Stimulated activated CD8-positive, alpha-beta memory T cell treated with anti-CD3 and anti-CD28 coated beads, Interleukin-12 subunit alpha, Interleukin-12 subunit beta, amount 100 ng/mL, for 1 hour (primary cell): ENCODE results near the gene CFAP73.

Experiments
- DNase-seq: peaks from one replicate; pipeline ENCODE4 v3.0.0-alpha.2; 2020; ENCODE audit warnings: low read depth

Gene CFAP73

DNA sequence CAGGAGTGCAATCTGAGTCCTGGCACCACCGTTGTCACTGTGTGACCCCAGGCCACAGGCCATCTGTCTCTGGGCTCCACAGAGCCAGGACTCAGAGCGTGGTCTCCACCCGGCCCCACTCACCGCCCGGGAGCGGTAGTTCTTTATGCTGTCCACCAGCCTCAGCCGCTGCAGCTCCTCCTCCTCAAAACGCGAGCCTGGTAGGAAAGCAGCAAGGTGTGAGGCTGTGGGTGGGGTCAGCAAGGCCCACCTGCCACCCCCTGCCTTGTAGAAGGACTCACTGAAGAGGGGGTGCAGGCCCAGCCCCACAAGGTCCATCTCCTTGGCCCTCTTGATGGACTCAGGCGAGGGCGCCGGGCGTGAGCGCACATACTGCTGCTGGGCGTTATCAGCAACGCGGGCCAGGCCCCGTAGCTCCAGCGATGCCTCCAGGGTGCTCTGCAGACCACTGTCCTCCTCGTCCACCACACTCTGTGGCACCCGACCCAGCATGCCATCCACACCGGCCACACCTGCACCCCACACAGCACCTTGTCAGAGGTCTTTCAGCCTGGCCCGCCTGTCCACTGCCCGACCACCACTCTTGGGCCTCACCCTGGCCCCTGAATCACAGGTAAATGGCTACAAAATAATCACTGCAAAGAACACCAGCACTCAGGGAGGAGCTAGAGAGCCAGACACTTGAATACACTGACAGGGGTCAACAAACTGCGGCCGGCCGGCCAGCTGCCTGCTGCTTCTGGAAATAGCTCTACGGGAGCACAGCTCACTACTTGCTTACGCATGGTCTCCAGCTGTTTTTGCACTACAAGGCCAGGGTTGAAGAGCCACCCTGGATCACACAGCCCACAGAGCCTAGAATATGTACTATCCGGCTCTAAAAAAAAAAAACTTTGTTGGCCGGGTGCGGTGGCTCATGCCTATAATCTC, 16.3 kb downstream of the CFAP73 start:
- no peak for DNase-seq

DNA sequence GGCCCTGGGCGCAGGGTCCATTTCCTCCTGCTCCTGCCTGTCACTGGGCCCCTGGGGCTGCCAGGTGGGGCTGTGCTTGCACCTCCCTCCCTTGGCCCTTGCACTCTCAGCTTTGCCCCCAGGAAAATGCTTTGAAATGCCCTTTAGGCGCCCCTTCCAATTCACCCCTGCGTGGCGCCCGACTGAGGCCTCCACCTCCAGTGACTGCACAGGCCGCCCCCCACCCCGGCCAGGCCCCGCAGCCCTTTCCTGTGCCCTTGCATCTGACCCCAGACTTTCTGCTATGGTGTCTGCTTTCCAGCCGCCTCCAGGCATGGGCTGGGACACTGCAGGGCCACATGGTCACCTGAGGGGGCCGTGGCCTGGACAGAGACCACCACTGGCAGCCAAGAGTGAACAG, 18.3 kb downstream of the CFAP73 start:
- DNase-seq: no peak

DNA sequence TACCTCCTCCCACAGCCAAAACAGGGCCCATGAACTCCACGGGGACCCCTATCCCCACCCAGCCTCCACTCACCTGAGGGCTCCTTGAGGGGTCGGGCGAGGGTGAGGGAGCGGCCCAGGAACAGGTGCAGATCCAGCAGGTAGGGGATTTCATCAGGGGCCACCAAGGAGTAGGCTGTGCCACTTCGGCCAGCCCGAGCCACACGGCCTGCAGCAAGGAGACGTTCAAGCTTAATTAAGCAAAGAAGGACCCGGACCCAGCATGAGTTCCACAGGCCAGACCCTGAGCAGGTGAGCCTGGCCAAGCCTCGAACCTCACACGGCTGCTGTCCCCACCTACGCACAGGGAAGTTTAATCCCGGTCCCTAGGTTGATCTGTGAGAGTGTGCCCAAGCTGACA, 20.2 kb downstream of the CFAP73 start:
- no peak for DNase-seq

DNA sequence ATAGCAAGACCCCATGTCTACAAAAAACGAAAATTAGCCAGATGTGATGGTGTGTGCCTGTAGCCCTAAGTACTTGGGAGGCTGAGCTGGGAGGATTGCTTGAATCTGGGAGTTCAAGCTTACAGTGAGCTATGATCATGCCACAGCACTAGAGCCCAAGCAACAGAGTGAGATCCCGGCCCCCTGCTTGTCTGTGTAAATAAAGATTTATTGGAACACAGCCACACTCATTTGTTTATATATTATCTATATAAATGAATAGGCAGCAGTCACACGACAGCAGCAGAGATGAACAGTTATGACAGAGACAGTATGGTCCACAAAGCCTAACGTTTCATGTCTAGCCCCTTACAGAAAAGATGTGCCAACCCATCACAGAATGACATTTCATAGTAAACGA, 20.9 kb downstream of the CFAP73 start:
- DNase-seq: no peak

DNA sequence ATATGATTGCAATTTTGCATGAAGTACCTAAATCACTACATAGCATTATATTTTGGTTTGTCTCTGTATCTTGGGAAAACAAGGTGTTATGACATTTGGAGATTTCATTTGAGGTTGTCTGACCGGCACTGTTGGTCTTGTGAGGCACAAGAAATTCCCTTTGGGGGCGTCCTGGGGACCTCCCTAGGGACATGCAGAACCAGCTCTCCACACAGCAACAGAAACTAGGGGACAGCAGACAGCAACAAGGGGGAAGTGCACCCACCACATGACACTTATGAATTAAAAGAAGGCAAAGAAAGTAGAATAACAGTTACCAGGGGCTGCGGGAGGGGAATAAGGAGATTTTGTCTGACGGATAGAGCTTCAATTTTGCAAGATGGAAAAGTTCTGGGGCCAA, 21.4 kb downstream of the CFAP73 start:
- no peak for DNase-seq

DNA sequence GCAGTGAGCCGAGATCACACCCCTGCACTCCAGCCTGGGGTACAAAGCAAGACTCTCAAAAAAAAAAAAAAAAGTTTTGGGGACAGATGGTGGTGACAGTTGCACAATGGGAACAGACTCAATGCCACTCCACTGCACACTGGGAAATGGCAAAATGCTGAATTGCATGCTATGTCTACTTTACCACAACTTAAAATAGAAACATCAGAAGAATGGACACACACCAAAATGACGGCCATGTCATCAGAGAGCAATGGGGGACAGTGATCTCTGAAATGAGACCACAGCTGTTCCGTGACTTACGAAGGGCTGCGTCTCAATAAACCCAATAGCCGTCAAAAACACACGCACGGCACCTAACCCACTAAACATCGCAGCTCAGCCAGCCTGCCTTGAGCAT, 22.0 kb downstream of the CFAP73 start:
- DNase-seq: no peak

DNA sequence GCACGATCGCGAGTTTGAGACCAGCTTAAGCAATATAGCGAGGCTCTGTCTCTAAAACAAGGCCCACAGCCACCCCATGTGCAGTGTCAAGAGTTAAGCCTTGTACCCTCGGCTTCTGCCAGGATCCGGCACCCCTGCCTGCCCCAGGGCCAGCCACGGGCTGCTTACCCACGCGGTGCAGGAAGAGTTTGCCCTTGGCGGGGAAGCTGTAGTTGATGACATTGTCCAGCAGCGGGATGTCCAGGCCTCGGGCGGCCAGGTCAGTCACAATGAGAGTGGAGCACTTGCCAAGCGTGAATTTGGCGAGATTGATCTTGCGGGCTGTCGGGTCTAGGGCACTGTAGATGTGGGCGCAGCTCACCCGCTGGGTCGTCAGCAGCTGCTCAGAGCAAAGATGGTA, 22.7 kb downstream of the CFAP73 start:
- no peak for DNase-seq

DNA sequence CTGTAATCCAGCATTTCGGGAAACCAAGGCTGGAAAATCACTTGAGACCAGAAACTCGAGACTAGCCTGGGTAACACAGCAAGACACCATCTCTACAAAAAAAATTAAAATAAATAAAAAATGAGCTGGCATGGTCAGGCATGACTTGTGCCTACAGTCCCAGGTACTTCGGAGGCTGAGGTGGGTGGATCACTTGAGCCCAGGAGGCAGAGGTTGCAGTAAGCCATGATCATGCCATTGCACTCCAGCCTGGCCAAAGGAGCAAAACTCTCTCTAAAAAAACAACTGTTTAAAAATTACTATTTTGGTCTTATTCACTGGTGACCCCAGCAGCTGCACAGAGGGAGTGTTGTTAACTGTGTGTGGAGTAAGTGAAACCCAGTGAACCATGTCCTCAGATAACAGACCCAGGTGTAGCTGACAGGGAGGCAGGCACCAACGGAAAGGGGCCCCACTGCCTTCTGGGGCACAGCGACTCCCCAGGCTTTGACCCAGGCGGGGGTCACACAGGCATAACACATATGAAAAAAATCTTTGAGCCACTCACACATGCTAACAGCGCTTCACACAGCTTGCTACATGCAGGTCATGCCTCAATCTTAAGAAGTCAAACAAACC, 23.7 kb downstream of the CFAP73 start:
- DNase-seq: no peak

DNA sequence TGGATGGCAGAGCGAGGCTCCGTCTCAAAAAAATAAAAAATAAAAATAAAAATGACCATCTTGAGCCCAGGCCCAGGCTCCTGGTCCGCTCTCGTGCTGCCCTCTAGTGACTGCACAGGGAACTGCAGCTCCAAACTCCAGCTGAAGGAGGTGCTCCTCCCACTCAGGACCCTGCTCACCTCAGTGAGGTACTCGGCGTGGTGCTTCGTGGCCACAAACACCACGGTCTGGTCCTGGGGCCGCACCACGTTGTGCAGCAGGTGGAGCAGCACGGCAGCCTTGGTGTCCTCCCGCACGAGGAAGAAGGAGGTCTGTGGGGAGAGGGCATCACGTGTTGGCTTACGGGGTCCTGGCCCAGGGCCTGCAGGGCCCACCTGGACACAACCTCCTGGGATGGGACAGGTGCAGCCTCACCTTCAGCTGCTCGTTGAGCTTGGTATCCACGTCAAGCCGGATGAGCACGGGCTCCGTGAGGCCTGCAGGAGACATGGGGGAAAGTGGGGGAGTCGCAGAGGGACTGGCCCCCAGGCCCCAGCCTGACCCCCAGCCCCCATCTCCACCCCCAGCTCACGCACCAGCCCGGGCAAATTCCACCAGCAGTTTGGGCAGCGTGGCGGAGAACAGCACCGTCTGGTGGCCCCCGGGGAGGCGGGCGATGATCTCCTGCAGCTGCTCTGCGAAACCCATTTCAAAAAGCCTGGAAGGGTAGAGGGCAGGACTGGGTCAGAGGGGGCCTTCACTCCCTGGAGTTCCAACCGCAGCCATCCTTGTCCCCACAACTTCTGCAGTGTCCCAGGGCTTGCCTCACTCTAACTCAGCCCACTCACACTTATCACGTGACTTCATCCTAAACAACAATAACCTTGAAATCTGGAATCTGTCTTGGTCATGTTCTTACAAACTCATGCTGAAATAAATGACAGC, 25.2 kb downstream of the CFAP73 start:
- DNase-seq: peak; percentile 58

DNA sequence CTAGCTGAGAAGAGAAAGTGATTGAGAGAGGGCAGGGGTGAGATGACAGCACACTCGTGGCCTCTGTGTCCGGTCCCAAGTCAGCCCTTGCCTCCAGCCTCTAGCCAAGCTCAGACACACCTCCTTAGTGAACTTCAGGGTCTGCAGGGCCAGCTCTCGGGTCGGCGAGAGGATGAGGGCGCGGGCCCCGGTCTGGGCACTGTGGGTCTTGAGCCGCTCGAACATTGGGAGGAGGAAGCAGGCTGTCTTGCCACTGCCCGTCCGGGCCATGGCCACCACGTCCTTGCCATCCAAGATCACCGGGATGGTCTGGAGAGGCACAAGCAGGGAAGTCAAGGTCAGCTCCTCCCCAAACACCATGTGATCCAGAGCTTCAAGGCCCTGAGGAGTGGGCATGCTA, 29.5 kb downstream of the CFAP73 start:
- DNase-seq: no peak

DNA sequence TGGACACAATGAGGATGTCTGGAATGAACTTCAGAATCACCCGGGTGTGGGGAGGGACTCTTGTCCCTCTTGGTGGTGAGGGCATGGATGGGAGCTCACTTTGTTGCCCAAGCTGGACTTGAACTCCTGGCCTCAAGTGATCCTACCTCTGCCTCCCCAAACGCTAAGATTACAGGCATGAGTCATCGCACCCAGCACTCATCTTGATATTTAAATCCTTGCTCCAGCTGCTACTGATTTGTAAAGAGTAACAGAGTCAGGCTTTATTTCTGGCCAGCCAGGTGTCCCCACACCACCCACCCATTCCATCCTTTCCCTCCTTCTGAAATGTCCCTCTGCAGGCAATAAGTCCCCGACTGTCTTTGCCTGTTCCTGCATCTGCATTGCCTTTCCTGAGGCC, 30.8 kb downstream of the CFAP73 start:
- no peak for DNase-seq

DNA sequence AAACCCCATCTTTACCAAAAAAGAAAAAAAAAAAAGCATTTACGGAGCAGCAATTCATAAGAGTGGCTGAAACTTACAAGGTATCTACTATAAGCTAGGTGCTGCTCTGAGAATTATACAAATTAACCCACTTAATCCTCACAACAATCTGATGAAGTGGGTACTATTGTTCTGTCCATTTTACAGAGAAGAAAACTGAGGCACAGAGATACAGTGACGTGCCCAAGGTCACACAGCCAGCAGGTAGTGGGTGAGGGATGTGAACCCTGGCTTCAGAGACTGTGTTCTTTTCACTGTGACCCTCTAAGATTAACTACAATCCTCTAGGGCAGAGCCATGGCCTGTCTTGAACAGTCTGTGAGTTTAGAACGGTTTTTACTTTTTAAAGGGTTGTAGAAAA, 32.5 kb downstream of the CFAP73 start:
- no peak for DNase-seq

DNA sequence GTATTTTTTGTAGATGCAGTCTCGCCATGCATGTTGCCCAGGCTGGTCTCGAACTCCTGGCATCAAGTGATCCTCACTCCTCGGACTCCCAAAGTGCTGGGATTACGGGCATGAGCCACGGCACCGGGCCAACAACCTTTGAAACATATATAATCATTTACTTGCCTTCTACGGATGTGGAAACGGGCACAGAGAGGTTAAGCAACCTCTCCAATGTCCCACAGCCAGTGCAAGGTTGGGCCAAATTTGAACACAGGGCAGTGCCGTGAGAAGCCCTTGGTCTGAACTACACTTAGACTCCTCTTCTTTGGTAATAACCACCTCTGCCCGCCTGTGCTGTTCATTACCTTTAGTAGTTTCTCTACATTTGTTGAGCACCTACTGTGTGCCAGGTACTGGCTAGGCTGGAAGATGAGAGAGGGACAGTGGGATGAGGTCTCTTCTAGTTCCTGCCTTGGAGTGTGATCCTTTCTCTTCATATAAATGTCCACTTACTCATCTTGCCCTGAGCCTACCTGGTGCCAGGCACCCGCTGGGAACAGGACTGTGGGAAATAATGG, 33.6 kb downstream of the CFAP73 start:
- no peak for DNase-seq

DNA sequence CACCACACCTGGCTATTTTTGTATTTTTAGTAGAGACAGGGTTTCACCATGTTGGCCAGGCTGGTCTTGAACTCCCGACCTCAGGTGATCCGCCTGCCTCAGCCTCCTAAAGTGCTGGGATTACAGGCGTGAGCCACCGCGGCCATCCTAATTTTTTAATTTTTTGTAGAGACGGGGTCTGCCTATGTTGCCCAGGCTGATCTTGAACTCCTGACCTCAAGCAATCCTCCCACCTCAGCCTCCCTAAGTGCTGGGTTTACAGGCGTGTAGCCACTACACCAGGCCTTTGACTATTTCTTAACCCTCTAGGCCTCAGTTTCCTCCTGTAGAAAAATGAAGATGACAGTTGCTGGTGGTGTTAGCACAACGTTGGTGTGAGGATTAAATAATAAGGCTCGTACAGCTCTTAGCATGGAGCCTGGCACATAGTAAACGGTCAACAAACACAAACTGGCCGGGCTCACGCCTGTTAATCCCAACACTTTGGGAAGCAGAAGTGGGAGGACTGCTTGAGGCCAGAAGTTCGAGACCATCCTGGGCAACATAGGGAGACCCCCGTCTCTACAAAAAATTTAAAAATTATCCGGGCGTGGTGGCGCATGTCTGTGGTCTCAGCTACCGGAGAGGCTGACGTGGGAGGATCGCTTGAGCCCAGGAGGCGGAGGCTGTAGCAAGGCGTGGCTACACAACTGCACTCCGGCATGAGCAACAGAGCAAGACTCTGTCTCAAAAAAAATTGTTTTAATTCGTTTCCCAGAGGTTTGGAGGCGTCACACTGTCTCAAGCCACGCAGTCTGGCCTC, 34.8 kb downstream of the CFAP73 start:
- DNase-seq: no peak

DNA sequence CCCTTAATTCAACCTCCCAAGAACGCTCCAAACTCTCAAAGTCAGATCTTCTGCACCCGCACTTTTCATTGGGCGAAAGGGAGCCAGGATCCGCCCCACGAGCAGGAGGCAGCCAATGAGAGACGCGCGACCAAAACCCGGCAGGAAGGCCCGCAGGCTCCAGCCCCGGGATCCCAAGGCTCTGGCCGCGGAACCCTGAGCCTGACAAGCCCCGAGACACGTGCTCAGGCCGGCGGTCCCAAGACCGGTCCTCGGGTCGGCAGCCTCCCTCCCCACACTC, 35.3 kb downstream of the CFAP73 start:
- peak; percentile 72 for DNase-seq

DNA sequence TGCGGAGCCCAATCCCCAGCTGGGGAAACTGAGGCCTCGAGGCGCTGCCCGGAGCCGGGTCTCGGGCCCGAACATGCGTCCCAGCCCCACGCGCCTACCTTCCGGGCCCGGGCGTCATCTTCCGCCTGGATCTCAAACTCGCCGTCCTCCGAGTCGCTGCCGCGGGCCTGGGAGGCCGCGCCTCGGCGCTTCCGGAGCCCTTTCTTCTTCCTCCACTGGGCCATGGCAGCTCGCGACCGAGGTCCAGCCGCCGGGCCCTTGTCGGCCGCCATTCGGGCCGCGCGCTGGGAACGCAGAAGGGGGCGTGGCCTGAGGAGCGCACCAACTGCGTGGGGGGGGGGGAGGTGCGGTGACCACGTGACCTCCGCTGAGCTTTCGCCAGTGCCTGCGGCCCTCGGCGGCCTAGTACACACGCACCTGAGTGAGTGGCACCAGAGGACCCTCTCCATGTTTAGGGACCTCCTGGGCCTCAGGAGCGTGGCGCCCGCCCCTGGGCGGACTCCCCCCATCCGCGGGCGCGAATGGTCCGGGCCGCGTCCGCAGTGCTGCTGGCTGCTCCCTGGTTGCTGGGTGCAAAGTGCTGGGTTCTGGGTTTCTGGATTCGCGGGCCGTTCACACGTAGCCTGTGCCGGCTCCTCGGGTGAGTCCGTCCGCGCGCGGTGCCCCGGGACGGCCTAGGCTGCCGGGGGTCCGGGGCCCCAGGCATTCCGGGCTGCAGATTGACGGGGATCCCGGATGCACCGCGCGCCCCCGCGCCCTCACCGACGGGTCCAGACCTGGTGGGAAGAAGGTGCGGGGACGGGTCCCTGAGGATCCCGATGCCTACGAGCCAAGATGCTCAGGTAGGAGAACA, 35.9 kb downstream of the CFAP73 start, which contains the start of the genes DDX54 and RITA1:
Gene DDX54 (minus strand): TSS at position 299 of the 853 bp plus-strand sequence. CDS start 27 bp downstream, at position 272.
Gene RITA1 (plus strand): TSS at position 542 of the 853 bp plus-strand sequence. CDS start 1,026 bp downstream, outside the sequence.
- peak; percentile 66 for DNase-seq

DNA sequence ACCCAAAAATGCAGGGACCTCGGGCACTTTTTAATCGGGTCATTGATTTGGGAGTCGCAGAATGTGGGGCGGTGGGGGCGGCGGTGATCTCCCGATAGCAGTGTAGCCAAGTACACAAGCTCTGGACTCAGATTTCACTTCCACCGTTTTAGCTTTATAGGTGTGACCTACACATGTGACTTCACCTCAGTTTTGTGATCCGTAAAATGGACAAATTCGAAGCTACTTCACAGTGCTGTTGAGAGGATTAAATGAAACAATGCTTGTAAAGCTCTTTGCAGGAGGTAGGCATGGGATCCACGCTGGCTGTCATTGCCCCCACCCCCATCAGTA, 36.5 kb downstream of the CFAP73 start:
- no peak for DNase-seq

DNA sequence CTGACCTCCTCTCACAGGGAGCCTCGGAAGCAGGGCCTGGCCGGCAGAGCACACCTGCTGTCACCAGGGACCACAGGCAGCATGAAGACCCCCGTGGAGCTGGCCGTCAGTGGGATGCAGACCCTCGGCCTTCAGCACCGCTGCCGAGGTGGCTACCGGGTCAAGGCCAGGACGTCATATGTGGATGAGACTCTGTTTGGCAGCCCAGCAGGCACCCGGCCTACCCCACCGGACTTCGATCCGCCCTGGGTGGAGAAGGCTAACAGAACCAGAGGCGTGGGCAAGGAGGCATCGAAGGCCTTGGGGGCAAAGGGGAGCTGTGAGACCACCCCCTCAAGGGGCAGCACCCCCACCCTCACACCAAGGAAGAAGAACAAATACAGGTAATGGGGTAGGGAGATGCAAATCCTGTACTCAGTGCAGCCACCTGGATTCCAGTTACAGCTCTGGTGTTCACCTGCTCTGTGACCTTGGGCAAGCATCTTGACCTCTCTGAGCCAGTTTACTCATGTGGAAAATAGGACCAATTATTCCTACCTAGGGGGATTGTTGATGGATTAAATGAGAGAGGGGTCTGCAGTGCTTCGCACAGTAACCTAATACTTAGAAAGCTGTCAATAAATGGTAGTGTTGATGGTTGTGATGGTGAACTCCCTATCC, 37.3 kb downstream of the CFAP73 start:
- no peak for DNase-seq

DNA sequence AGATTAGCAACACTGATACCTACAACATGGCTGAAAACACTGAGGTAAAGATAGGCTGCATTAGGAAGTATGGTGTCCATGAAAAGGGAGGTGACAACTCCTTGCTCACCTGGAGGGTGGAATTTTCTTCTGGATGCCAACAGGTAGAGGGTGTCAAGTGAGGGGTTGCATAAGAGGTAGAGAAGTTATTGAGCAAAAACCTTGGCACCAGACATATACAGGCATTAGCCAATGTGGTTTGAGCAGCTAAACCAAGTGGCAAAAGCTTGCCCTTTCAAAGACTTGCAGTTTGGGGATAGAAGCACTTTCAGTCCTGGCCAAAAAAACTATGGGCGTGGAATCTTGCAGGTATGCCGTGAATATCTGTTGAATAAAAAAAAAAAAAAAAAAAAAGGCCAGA, 39.8 kb downstream of the CFAP73 start:
- DNase-seq: no peak

DNA sequence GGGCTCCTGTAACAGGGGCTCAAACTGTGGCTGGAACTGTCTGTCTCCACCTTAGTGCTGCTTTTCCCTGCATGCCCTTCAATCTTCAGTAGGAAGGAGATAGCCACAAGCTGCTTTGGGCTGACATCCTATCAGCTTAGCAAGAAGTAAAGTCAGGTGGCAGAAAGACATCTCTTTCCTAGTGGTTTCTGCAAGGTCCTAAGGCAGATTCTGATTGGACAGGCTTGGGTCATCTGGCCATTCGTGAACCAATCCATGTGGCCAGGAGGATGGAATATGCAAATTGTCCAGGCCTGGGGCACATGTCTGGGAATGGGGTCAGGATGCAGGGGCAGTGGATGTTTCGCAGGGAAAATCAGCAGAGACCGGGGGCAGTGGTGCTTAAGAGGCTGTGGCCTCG, 41.2 kb downstream of the CFAP73 start:
- DNase-seq: no peak
